ENCODE measurements around the gene CELSR2. TPM values are rescaled to one million over a fixed set of nuclear protein-coding genes. Genes with fewer than 3 reads are reported as not detected.
A peak's percentile ranks its signal among the peaks of the same experiment; 100 is the strongest.

Gene CELSR2
- total and polyA plus RNA-seq, 2 donors (not counting 1 experiment from before 2014, with no cell fraction given): 0.57 to 2.7 TPM

DNA sequence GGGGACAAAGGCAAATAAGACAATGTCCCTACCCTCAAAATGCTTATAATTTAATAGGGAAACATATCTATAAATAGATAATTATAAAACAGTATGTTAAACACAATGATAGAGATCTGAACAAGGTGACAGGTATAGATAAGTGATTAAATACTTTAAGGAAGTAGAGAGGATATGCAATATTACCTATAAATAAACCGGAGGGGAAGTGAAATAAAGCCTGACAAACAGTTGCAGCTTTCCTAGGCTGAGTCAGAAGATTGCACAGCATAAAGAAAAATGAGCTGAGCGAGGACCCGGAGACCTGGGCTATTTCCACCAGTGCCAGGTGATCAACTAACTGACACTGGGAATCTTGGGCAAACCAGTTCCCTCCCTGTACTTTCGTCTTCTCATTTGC lies 45.1 kb downstream of the CELSR2 start:
- peak overlapping the region; percentile 65 for H3K4me2 ChIP-seq (replicated peaks; ENCODE audit: low read depth, low read length, poor library complexity, severe bottlenecking)
- H3K27me3 ChIP-seq (replicated peaks in 1 of 4; ENCODE audit: control extremely low read depth in 1 of 4, control insufficient read depth in 3 of 4, insufficient read depth in 4 of 4, low read length in 3 of 4): peaks cover 0 to 13% (median 0%) of the 10 kb centered on the region in 4 experiments
- H3K9me3 Mint-ChIP-seq (ENCODE audit: insufficient read depth): no peaks in the 10 kb centered on the region
- peak overlapping the region in 1 of 5 experiments; percentile 2 for H3K4me3 ChIP-seq (ENCODE audit: control extremely low read depth in 1 of 5, extremely low read depth in 1 of 5, insufficient read depth in 1 of 5, low read depth in 2 of 5, low read length in 4 of 5)
- peak; percentile 41 for DNase-seq
- H3K4me1 Mint-ChIP-seq: peaks cover 28% of the 10 kb centered on the region
- peaks cover 12% of the 10 kb centered on the region for H3K27me3 Mint-ChIP-seq
- H3K9me3 ChIP-seq (ENCODE audit: control extremely low read depth in 1 of 3, control insufficient read depth in 2 of 3, insufficient read depth in 1 of 3, low read length in 2 of 3): no peaks in the 10 kb centered on the region
- no peaks in the 10 kb centered on the region for H3K36me3 ChIP-seq (replicated peaks in 1 of 2; ENCODE audit: control extremely low read depth in 1 of 2, control insufficient read depth in 1 of 2, extremely low read depth in 1 of 2, insufficient read depth in 2 of 2, low read length in 1 of 2)
- no peaks in the 10 kb centered on the region for H3K79me2 ChIP-seq (ENCODE audit: control insufficient read depth, insufficient read depth, low read length)
- H4K20me1 ChIP-seq (ENCODE audit: control insufficient read depth, insufficient read depth, low read length, poor library complexity, severe bottlenecking): no peaks in the 10 kb centered on the region
- POLR2A ChIA-PET: no interaction called here
- H3K27ac Mint-ChIP-seq: no peak overlapping the region
- CTCF ChIA-PET: interaction anchor here (3.0 kb wide), 1 partner anchor 17 kb away, joined by 13 read pairs; no protein-coding TSS in a partner anchor
- intact Hi-C loops (cut with micrococcal nuclease): no loop called here
- H3K9ac ChIP-seq (ENCODE audit: low read length): peak overlapping the region; percentile 33
- TF ChIP-seq EZH2 (IDR thresholded peaks at IDR 0.05; ENCODE audit: borderline replicate concordance, insufficient read depth, low read depth, low read length, poor library complexity, severe bottlenecking): no peak
- TF ChIP-seq, protein P1, sequence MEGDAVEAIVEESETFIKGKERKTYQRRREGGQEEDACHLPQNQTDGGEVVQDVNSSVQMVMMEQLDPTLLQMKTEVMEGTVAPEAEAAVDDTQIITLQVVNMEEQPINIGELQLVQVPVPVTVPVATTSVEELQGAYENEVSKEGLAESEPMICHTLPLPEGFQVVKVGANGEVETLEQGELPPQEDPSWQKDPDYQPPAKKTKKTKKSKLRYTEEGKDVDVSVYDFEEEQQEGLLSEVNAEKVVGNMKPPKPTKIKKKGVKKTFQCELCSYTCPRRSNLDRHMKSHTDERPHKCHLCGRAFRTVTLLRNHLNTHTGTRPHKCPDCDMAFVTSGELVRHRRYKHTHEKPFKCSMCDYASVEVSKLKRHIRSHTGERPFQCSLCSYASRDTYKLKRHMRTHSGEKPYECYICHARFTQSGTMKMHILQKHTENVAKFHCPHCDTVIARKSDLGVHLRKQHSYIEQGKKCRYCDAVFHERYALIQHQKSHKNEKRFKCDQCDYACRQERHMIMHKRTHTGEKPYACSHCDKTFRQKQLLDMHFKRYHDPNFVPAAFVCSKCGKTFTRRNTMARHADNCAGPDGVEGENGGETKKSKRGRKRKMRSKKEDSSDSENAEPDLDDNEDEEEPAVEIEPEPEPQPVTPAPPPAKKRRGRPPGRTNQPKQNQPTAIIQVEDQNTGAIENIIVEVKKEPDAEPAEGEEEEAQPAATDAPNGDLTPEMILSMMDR (IDR thresholded peaks at IDR 0.05): no peak
- H3K4me3 Mint-ChIP-seq: peak overlapping the region; percentile 39
- peak; percentile 47 for ATAC-seq (ENCODE audit: low read depth)
- H3K4me1 ChIP-seq (ENCODE audit: control insufficient read depth in 2 of 2, insufficient read depth in 2 of 2, low read length in 2 of 2): peaks cover 20 to 30% of the 10 kb centered on the region in 2 donors
- no peak overlapping the region for H3K27ac ChIP-seq (ENCODE audit: low read length in 2 of 2)
- WGBS (ENCODE audit: insufficient coverage): 8% methylated on average over 2 of the region's 4 CpGs
- no peak overlapping the region for H2AFZ ChIP-seq (ENCODE audit: insufficient read depth, low read depth, low read length, poor library complexity, severe bottlenecking)

DNA sequence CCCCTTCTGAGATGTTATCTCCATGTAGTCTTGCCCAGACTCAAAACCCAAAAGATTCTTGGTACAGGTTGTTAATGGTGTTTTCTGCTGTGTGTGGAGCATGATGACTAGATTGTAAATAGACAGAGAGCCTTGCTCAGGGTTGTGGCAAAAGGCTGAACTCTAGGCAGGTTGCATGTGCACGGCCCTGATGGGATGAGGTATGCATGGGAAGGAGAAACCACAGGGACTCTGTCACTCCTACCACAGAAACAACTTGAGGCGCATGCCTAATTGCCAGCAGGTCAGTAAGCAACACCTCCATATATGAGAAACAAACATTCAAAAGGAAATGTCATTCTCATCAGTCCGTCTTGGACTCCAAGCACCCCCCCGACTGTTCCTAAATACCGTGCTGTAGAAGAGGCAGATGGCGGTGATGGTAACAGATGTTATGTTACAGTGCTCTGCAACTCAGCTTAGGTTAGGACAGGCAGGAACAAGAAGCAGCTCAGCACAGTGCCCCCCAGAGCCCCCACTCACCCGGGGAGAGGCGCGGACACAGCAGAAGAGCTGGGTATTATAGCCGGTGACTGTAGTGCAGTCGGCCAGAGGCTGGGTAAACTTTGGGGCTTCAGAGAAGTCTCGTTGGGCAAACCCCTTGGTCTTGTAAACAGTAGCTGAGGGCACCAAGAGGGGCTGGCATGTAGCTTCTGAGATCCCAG lies 46.5 kb downstream of the CELSR2 start:
- H3K36me3 ChIP-seq (replicated peaks in 1 of 2; ENCODE audit: control extremely low read depth in 1 of 2, control insufficient read depth in 1 of 2, extremely low read depth in 1 of 2, insufficient read depth in 2 of 2, low read length in 1 of 2): no peaks in the 10 kb centered on the region
- no peaks in the 10 kb centered on the region for H4K20me1 ChIP-seq (ENCODE audit: control insufficient read depth, insufficient read depth, low read length, poor library complexity, severe bottlenecking)
- Mint-ChIP-seq H3K4me1 (peaks cover 28% of the 10 kb centered on the region), H3K9me3 (ENCODE audit: insufficient read depth) (no peaks in the 10 kb centered on the region), H3K4me3 (no peak overlapping the region), H3K27ac (no peak overlapping the region), H3K27me3 (peaks cover 15% of the 10 kb centered on the region)
- ChIA-PET CTCF (interaction anchor here (2.1 to 3.0 kb wide), 2 partner anchors 19 to 104 kb away, joined by 7 to 13 read pairs; no protein-coding TSS in a partner anchor), POLR2A (interaction anchor here (0.7 kb wide), 1 partner anchor 74 kb away, joined by 5 read pairs; no protein-coding TSS in a partner anchor)
- H2AFZ ChIP-seq (ENCODE audit: insufficient read depth, low read depth, low read length, poor library complexity, severe bottlenecking): no peak overlapping the region
- H3K27me3 ChIP-seq (replicated peaks in 1 of 4; ENCODE audit: control extremely low read depth in 1 of 4, control insufficient read depth in 3 of 4, insufficient read depth in 4 of 4, low read length in 3 of 4): peaks cover 0 to 24% (median 3%) of the 10 kb centered on the region in 4 experiments
- peaks cover 20 to 30% of the 10 kb centered on the region in 2 donors for H3K4me1 ChIP-seq (ENCODE audit: control insufficient read depth in 2 of 2, insufficient read depth in 2 of 2, low read length in 2 of 2)
- H3K9ac ChIP-seq (ENCODE audit: low read length): no peak overlapping the region
- peaks cover 0 to 3% (median 0%) of the 10 kb centered on the region in 3 donors for H3K9me3 ChIP-seq (ENCODE audit: control extremely low read depth in 1 of 3, control insufficient read depth in 2 of 3, insufficient read depth in 1 of 3, low read length in 2 of 3)
- H3K4me2 ChIP-seq (replicated peaks; ENCODE audit: low read depth, low read length, poor library complexity, severe bottlenecking): no peak overlapping the region
- TF ChIP-seq EZH2 (IDR thresholded peaks at IDR 0.05; ENCODE audit: borderline replicate concordance, insufficient read depth, low read depth, low read length, poor library complexity, severe bottlenecking): no peak
- TF ChIP-seq, protein P1 (IDR thresholded peaks at IDR 0.05): no peak
- WGBS (ENCODE audit: insufficient coverage): 84% methylated on average over 8 of the region's 12 CpGs
- H3K4me3 ChIP-seq (ENCODE audit: control extremely low read depth in 1 of 5, extremely low read depth in 1 of 5, insufficient read depth in 1 of 5, low read depth in 2 of 5, low read length in 4 of 5): no peak overlapping the region
- ATAC-seq (ENCODE audit: low read depth) (no peak), DNase-seq (no peak)
- no peaks in the 10 kb centered on the region for H3K79me2 ChIP-seq (ENCODE audit: control insufficient read depth, insufficient read depth, low read length)
- intact Hi-C loops (cut with micrococcal nuclease): no loop called here
- no peak overlapping the region for H3K27ac ChIP-seq (ENCODE audit: low read length in 2 of 2)

All from B cell (primary cell).